Retina (tissue), 1 donor: ENCODE measurements around the gene PARD3B.

ENCODE experiments used
- DNase-seq: peaks from one replicate; pipeline ENCODE4 v3.0.0-alpha.2; 2016

Gene PARD3B

GRCh38 chr2:205079173-205079572, 533.9 kb downstream of the PARD3B start:
- DNase-seq, result no peak

- no peak for DNase-seq
These were observed 541.4 kb downstream of the PARD3B start for GRCh38 chr2:205086662-205087061.

- DNase-seq, result no peak
These were observed 542.6 kb downstream of the PARD3B start for GRCh38 chr2:205087862-205088261.

GRCh38 chr2:205089958-205090357, 544.7 kb downstream of the PARD3B start:
- DNase-seq, result no peak

GRCh38 chr2:205091411-205091810, 546.1 kb downstream of the PARD3B start:
- no peak for DNase-seq

- no peak for DNase-seq
These were observed 548.8 kb downstream of the PARD3B start for GRCh38 chr2:205094031-205094430.

GRCh38 chr2:205103699-205104098, 558.4 kb downstream of the PARD3B start:
- no peak for DNase-seq

- DNase-seq, result no peak
These were observed 562.5 kb downstream of the PARD3B start for GRCh38 chr2:205107810-205108209.

GRCh38 chr2:205115511-205115910, 570.2 kb downstream of the PARD3B start:
- DNase-seq, result no peak

- DNase-seq, result no peak
These were observed 571.9 kb downstream of the PARD3B start for GRCh38 chr2:205117125-205117524.

- no peak for DNase-seq
These were observed 573.9 kb downstream of the PARD3B start for GRCh38 chr2:205119136-205119535.

- no peak for DNase-seq
These were observed 583.5 kb downstream of the PARD3B start for GRCh38 chr2:205128726-205129125.

- DNase-seq, result no peak
These were observed 584.3 kb downstream of the PARD3B start for GRCh38 chr2:205129531-205129930.

GRCh38 chr2:205130111-205130829, 585.0 kb downstream of the PARD3B start:
- no peak for DNase-seq

- DNase-seq, result no peak
These were observed 588.3 kb downstream of the PARD3B start for GRCh38 chr2:205133544-205133943.

- no peak for DNase-seq
These were observed 593.5 kb downstream of the PARD3B start for GRCh38 chr2:205138735-205139134.

- peak; percentile 21 for DNase-seq
These were observed 594.7 kb downstream of the PARD3B start for GRCh38 chr2:205139822-205140463.

GRCh38 chr2:205141381-205141780, 596.1 kb downstream of the PARD3B start:
- DNase-seq, result no peak

GRCh38 chr2:205145888-205146287, 600.6 kb downstream of the PARD3B start:
- DNase-seq, result no peak

- DNase-seq, result no peak
These were observed 603.5 kb downstream of the PARD3B start for GRCh38 chr2:205148755-205149154.

- no peak for DNase-seq
These were observed 611.2 kb downstream of the PARD3B start for GRCh38 chr2:205156457-205156856.

GRCh38 chr2:205158404-205158803, 613.1 kb downstream of the PARD3B start:
- DNase-seq, result no peak

GRCh38 chr2:205161156-205161839, 616.0 kb downstream of the PARD3B start:
- no peak for DNase-seq

- no peak for DNase-seq
These were observed 621.5 kb downstream of the PARD3B start for GRCh38 chr2:205166745-205167144.
